SW 1271 (cell line): Measurements from ENCODE around the gene KCNJ18.
"Not testable (repeated sequence)": the region's sequence is repeated elsewhere in the genome, so short reads cannot be mapped to it uniquely, and the experiment has no call there.

Experiments used
- DNase-seq, 2 experiments: peaks; one replicate each; lab custom pipeline; 2025; lab: John Stamatoyannopoulos, UW

KCNJ18 gene

GRCh38 chr17:21671437-21671836 is 20.9 kb upstream of the KCNJ18 start:
- DNase-seq, result not testable (repeated sequence)

GRCh38 chr17:21671871-21672270 is 20.5 kb upstream of the KCNJ18 start:
- not testable (repeated sequence) for DNase-seq

GRCh38 chr17:21673451-21674241 is 18.7 kb upstream of the KCNJ18 start:
- DNase-seq, result not testable (repeated sequence)

GRCh38 chr17:21674242-21674731 is 18.0 kb upstream of the KCNJ18 start:
- no peak for DNase-seq

- not testable (repeated sequence) for DNase-seq
Observed at GRCh38 chr17:21674891-21675738, 17.2 kb upstream of the KCNJ18 start.

- DNase-seq, result not testable (repeated sequence)
Observed at GRCh38 chr17:21675739-21676130, 16.6 kb upstream of the KCNJ18 start.

GRCh38 chr17:21676281-21677111 is 15.8 kb upstream of the KCNJ18 start:
- DNase-seq, result no peak

- DNase-seq, result no peak
Observed at GRCh38 chr17:21677126-21677910, 15.0 kb upstream of the KCNJ18 start.

- no peak for DNase-seq
Observed at GRCh38 chr17:21677911-21678310, 14.4 kb upstream of the KCNJ18 start.

- no peak for DNase-seq
Observed at GRCh38 chr17:21678393-21679081, 13.8 kb upstream of the KCNJ18 start.

GRCh38 chr17:21679256-21680146 is 12.8 kb upstream of the KCNJ18 start:
- no peak for DNase-seq

GRCh38 chr17:21680366-21680765 is 12.0 kb upstream of the KCNJ18 start:
- DNase-seq, result no peak

- DNase-seq, result not testable (repeated sequence)
Observed at GRCh38 chr17:21680850-21681351, 11.4 kb upstream of the KCNJ18 start.

GRCh38 chr17:21681576-21681975 is 10.7 kb upstream of the KCNJ18 start:
- DNase-seq, result not testable (repeated sequence)

- not testable (repeated sequence) for DNase-seq
Observed at GRCh38 chr17:21682130-21682529, 10.2 kb upstream of the KCNJ18 start.

- DNase-seq, result not testable (repeated sequence)
Observed at GRCh38 chr17:21683142-21683712, 9.1 kb upstream of the KCNJ18 start.

- not testable (repeated sequence) for DNase-seq
Observed at GRCh38 chr17:21683897-21684296, 8.4 kb upstream of the KCNJ18 start.

- not testable (repeated sequence) for DNase-seq
Observed at GRCh38 chr17:21684384-21684783, 7.9 kb upstream of the KCNJ18 start.
